CD8-positive, alpha-beta memory T cell (primary cell): ENCODE data around the gene NACC2. TPM values are rescaled to one million over a fixed set of nuclear protein-coding genes. Genes with fewer than 3 reads are reported as not detected.

Source experiments
- CTCF ChIA-PET: fragments of 350-600 bp; sonication (Branson Sonifier 250); formaldehyde crosslinking; loops from one replicate; lab custom pipeline; 2021; ENCODE audit warnings: antibody characterized with exemption; lab: Charles Lee
- POLR2A ChIA-PET: fragments of 350-600 bp; sonication (Branson Sonifier 250); formaldehyde crosslinking; loops from one replicate; lab custom pipeline; 2021; ENCODE audit warnings: antibody characterized with exemption; lab: Charles Lee
- DNase-seq, 5 donors: peaks; one replicate each; pipeline versions ENCODE4 v3.0.0 to v3.0.0-alpha.2; 2020 to 2022; ENCODE audit warnings: mixed read lengths in 1 of 5
- H3K27ac ChIP-seq: one replicate; pipeline ENCODE4 v1.7.0; 2013; ENCODE audit warnings: low read depth, mild to moderate bottlenecking, low read length, moderate library complexity
- H3K27me3 ChIP-seq: 2 replicates; pipeline ENCODE4 v1.7.0; 2013; ENCODE audit warnings: low read length, mild to moderate bottlenecking; ENCODE audit not compliant: insufficient read depth, poor library complexity, severe bottlenecking
- H3K36me3 ChIP-seq: 2 replicates; pipeline ENCODE4 v1.7.0; 2013; ENCODE audit warnings: mild to moderate bottlenecking, low read length, moderate library complexity; ENCODE audit not compliant: insufficient read depth
- H3K4me1 ChIP-seq: 2 replicates; pipeline ENCODE4 v1.7.0; 2013; ENCODE audit warnings: mild to moderate bottlenecking, low read length, moderate library complexity; ENCODE audit not compliant: insufficient read depth
- H3K4me3 ChIP-seq: 2 replicates; pipeline ENCODE4 v1.7.0; 2013; ENCODE audit warnings: mild to moderate bottlenecking, low read length
- H3K9me3 ChIP-seq: 2 replicates; pipeline ENCODE4 v1.7.0; 2013; ENCODE audit warnings: mild to moderate bottlenecking, low read length
- H3K27ac Mint-ChIP-seq, 8 donors: one replicate each; pipeline ENCODE4 v1.8.0; 2020 to 2021; ENCODE audit warnings: mixed read lengths in 8 of 8, mild to moderate bottlenecking in 6 of 8, inconsistent platforms in 3 of 8, moderate library complexity in 3 of 8
- H3K27me3 Mint-ChIP-seq, 2 donors: one replicate each; pipeline ENCODE4 v1.8.0; 2020 to 2021; ENCODE audit warnings: mixed read lengths in 2 of 2, mild to moderate bottlenecking in 1 of 2, moderate library complexity in 1 of 2
- H3K36me3 Mint-ChIP-seq, 3 donors: one replicate each; pipeline ENCODE4 v1.8.0; 2020 to 2021; ENCODE audit warnings: mixed read lengths in 3 of 3, inconsistent platforms in 1 of 3, mild to moderate bottlenecking in 1 of 3
- H3K4me1 Mint-ChIP-seq, 3 donors: one replicate each; pipeline ENCODE4 v1.8.0; 2020 to 2021; ENCODE audit warnings: mixed read lengths in 3 of 3, inconsistent platforms in 1 of 3, mild to moderate bottlenecking in 1 of 3
- H3K4me3 Mint-ChIP-seq, 7 donors: one replicate each; pipeline ENCODE4 v1.8.0; 2020 to 2021; ENCODE audit warnings: mixed read lengths in 7 of 7, mild to moderate bottlenecking in 6 of 7, moderate library complexity in 4 of 7, inconsistent platforms in 2 of 7
- H3K9me3 Mint-ChIP-seq, 5 donors: one replicate each; pipeline ENCODE4 v1.8.0; 2020 to 2022; ENCODE audit warnings: mixed read lengths in 5 of 5, mild to moderate bottlenecking in 3 of 5, moderate library complexity in 2 of 5, inconsistent platforms in 1 of 5
- polyA plus RNA-seq: library from polyadenylated mRNA; unstranded; fragments of 300-500 nt; fragmentation: Illumina TruSeq; gene quantifications from one replicate; pipeline ENCODE4 v1.2.3, GENCODE V29; 2021
- total RNA-seq, 2 experiments: library from RNA; stranded (reverse); gene quantifications; one replicate each; pipeline ENCODE4 v1.2.3, GENCODE V29; 2021

Gene NACC2
- total and polyA plus RNA-seq, 3 experiments from 2014 or later: 2.9 to 9.1 (median 9.0) TPM

GRCh38 chr9:136003411-136004218 is 91.5 kb downstream of the NACC2 start:
- H3K4me3 ChIP-seq: no peak overlapping the region
- H3K36me3 ChIP-seq: no peaks in the 10 kb centered on the region
- Mint-ChIP-seq H3K27ac (peak overlapping the region in 1 of 8 donors; percentile 29), H3K4me3 (no peak overlapping the region), H3K36me3 (peaks cover 0 to 6% (median 0%) of the 10 kb centered on the region in 3 donors), H3K9me3 (no peaks in the 10 kb centered on the region), H3K27me3 (no peaks in the 10 kb centered on the region), H3K4me1 (no peaks in the 10 kb centered on the region)
- POLR2A ChIA-PET: no interaction called here
- H3K4me1 ChIP-seq: no peaks in the 10 kb centered on the region
- H3K27ac ChIP-seq: no peak overlapping the region
- H3K27me3 ChIP-seq: no peaks in the 10 kb centered on the region
- DNase-seq: no peak
- H3K9me3 ChIP-seq: no peaks in the 10 kb centered on the region
- CTCF ChIA-PET: no interaction called here

GRCh38 chr9:136002881-136003280 is 92.2 kb downstream of the NACC2 start:
- no peak overlapping the region for H3K27ac Mint-ChIP-seq
- H3K9me3 Mint-ChIP-seq: no peaks in the 10 kb centered on the region
- H3K4me3 ChIP-seq: no peak overlapping the region
- H3K27me3 ChIP-seq: no peaks in the 10 kb centered on the region
- H3K36me3 ChIP-seq: no peaks in the 10 kb centered on the region
- no peak overlapping the region for H3K4me3 Mint-ChIP-seq
- no peaks in the 10 kb centered on the region for H3K27me3 Mint-ChIP-seq
- H3K36me3 Mint-ChIP-seq: peaks cover 0 to 2% (median 0%) of the 10 kb centered on the region in 3 donors
- DNase-seq: no peak
- ChIA-PET CTCF (no interaction called here), POLR2A (no interaction called here)
- no peaks in the 10 kb centered on the region for H3K9me3 ChIP-seq
- no peak overlapping the region for H3K27ac ChIP-seq
- no peaks in the 10 kb centered on the region for H3K4me1 ChIP-seq
- H3K4me1 Mint-ChIP-seq: no peaks in the 10 kb centered on the region

- Mint-ChIP-seq H3K36me3 (no peaks in the 10 kb centered on the region), H3K9me3 (no peaks in the 10 kb centered on the region), H3K27ac (no peak overlapping the region), H3K27me3 (no peaks in the 10 kb centered on the region), H3K4me1 (no peaks in the 10 kb centered on the region), H3K4me3 (no peak overlapping the region)
- CTCF ChIA-PET: no interaction called here
- no peaks in the 10 kb centered on the region for H3K36me3 ChIP-seq
- H3K27me3 ChIP-seq: no peaks in the 10 kb centered on the region
- no peak overlapping the region for H3K27ac ChIP-seq
- POLR2A ChIA-PET: no interaction called here
- no peak for DNase-seq
- no peaks in the 10 kb centered on the region for H3K9me3 ChIP-seq
- H3K4me1 ChIP-seq: no peaks in the 10 kb centered on the region
- no peak overlapping the region for H3K4me3 ChIP-seq
Measured at GRCh38 chr9:136002215-136002614, 92.9 kb downstream of the NACC2 start.

GRCh38 chr9:136001231-136001630 is 93.9 kb downstream of the NACC2 start:
- Histone ChIP-seq H3K4me1 (no peaks in the 10 kb centered on the region), H3K36me3 (no peaks in the 10 kb centered on the region), H3K9me3 (no peaks in the 10 kb centered on the region), H3K4me3 (no peak overlapping the region), H3K27ac (no peak overlapping the region), H3K27me3 (no peaks in the 10 kb centered on the region)
- Mint-ChIP-seq H3K9me3 (no peaks in the 10 kb centered on the region), H3K4me3 (no peak overlapping the region), H3K27ac (no peak overlapping the region), H3K36me3 (no peaks in the 10 kb centered on the region), H3K4me1 (no peaks in the 10 kb centered on the region), H3K27me3 (no peaks in the 10 kb centered on the region)
- DNase-seq: no peak
- ChIA-PET CTCF (no interaction called here), POLR2A (interaction anchor here (0.5 kb wide), 1 partner anchor 134 kb away, joined by 3 read pairs; no protein-coding TSS in a partner anchor)

- no peak overlapping the region for H3K4me3 ChIP-seq
- no peak overlapping the region for H3K27ac Mint-ChIP-seq
- H3K36me3 Mint-ChIP-seq: no peaks in the 10 kb centered on the region
- ChIA-PET CTCF (no interaction called here), POLR2A (no interaction called here)
- no peaks in the 10 kb centered on the region for H3K36me3 ChIP-seq
- H3K27me3 ChIP-seq: no peaks in the 10 kb centered on the region
- peaks cover 0 to 3% (median 1%) of the 10 kb centered on the region in 3 donors for H3K4me1 Mint-ChIP-seq
- no peaks in the 10 kb centered on the region for H3K4me1 ChIP-seq
- H3K27ac ChIP-seq: no peak overlapping the region
- no peaks in the 10 kb centered on the region for H3K9me3 Mint-ChIP-seq
- no peak for DNase-seq
- H3K4me3 Mint-ChIP-seq: no peak overlapping the region
- H3K9me3 ChIP-seq: no peaks in the 10 kb centered on the region
- H3K27me3 Mint-ChIP-seq: no peaks in the 10 kb centered on the region
Measured at GRCh38 chr9:135998410-135999071, 96.5 kb downstream of the NACC2 start.

GRCh38 chr9:135998016-135998380 is 97.1 kb downstream of the NACC2 start:
- H3K4me1 Mint-ChIP-seq: peaks cover 0 to 3% (median 1%) of the 10 kb centered on the region in 3 donors

GRCh38 chr9:135997090-135998015 is 97.7 kb downstream of the NACC2 start:
- Histone ChIP-seq H3K4me3 (no peak overlapping the region), H3K9me3 (no peaks in the 10 kb centered on the region), H3K27me3 (no peaks in the 10 kb centered on the region), H3K4me1 (peaks cover 8% of the 10 kb centered on the region), H3K36me3 (no peaks in the 10 kb centered on the region), H3K27ac (no peak overlapping the region)
- Mint-ChIP-seq H3K9me3 (no peaks in the 10 kb centered on the region), H3K4me3 (peak overlapping the region in 1 of 7 donors; percentile 13), H3K4me1 (peaks cover 0 to 9% (median 1%) of the 10 kb centered on the region in 3 donors), H3K27ac (no peak overlapping the region), H3K36me3 (no peaks in the 10 kb centered on the region), H3K27me3 (no peaks in the 10 kb centered on the region)
- CTCF ChIA-PET: no interaction called here
- POLR2A ChIA-PET: interaction anchor here (0.6 kb wide), 1 partner anchor 38 kb away, joined by 4 read pairs; no protein-coding TSS in a partner anchor
- no peak for DNase-seq

More at GRCh38 chr9:135998016-135998380, 97.1 kb downstream of the NACC2 start:
- Histone ChIP-seq H3K36me3 (no peaks in the 10 kb centered on the region), H3K9me3 (no peaks in the 10 kb centered on the region), H3K4me1 (peaks cover 2% of the 10 kb centered on the region), H3K4me3 (no peak overlapping the region), H3K27me3 (no peaks in the 10 kb centered on the region), H3K27ac (no peak overlapping the region)
- ChIA-PET POLR2A (no interaction called here), CTCF (no interaction called here)
- Mint-ChIP-seq H3K9me3 (no peaks in the 10 kb centered on the region), H3K36me3 (no peaks in the 10 kb centered on the region), H3K27me3 (no peaks in the 10 kb centered on the region), H3K4me3 (no peak overlapping the region), H3K27ac (no peak overlapping the region)
- no peak for DNase-seq
